Keratinocyte (primary cell): ENCODE results near the gene GSTA2. TPM values are rescaled to one million over a fixed set of nuclear protein-coding genes. Genes with fewer than 3 reads are reported as not detected.

Source experiments
- DNase-seq: peaks from one replicate; pipeline ENCODE4 v3.0.0-alpha.2; 2011; ENCODE audit warnings: low read depth, missing footprints, low spot score
- FAIRE-seq: peaks from 2 replicates; lab custom pipeline; 2011; peaks lifted over from hg19 to GRCh38; lab: Jason Lieb, UNC
- H2AFZ ChIP-seq: 2 replicates; pipeline ENCODE4 v1.6.0; 2012; ENCODE audit warnings: low read length, control low read depth, inconsistent platforms; ENCODE audit not compliant: control insufficient read depth
- H3K27ac ChIP-seq: 2 replicates; pipeline ENCODE4 v1.5.1; 2011; ENCODE audit warnings: low read length; ENCODE audit not compliant: control insufficient read depth, insufficient read depth
- H3K27me3 ChIP-seq: 3 replicates; pipeline ENCODE4 v1.6.0; 2011; ENCODE audit warnings: low read length; ENCODE audit not compliant: control insufficient read depth, insufficient read depth; ENCODE audit errors: extremely low read depth
- H3K36me3 ChIP-seq, 2 experiments: 2 replicates in 1 of 2; 3 replicates in 1 of 2; pipeline ENCODE4 v1.5.1; 2011; ENCODE audit warnings: low read length in 2 of 2, mild to moderate bottlenecking in 1 of 2; ENCODE audit not compliant: control insufficient read depth in 2 of 2, insufficient read depth in 2 of 2; ENCODE audit errors: extremely low read depth in 1 of 2
- H3K4me1 ChIP-seq: 3 replicates; pipeline ENCODE4 v1.5.1; 2011; ENCODE audit warnings: low read length; ENCODE audit not compliant: control insufficient read depth, insufficient read depth; ENCODE audit errors: extremely low read depth
- H3K4me2 ChIP-seq: 3 replicates; pipeline ENCODE4 v1.6.0; 2011; ENCODE audit warnings: low read depth, low read length; ENCODE audit not compliant: control insufficient read depth, insufficient read depth; ENCODE audit errors: extremely low read depth
- H3K4me3 ChIP-seq, 3 experiments: fragments of 200-600 bp in 1 of 3; sonication (generic) in 1 of 3; 2 replicates in 2 of 3; 3 replicates in 1 of 3; pipeline ENCODE4 v1.5.1; 2011 to 2016; ENCODE audit warnings: low read length in 3 of 3, mild to moderate bottlenecking in 3 of 3, control low read depth in 2 of 3, inconsistent platforms in 1 of 3, low read depth in 1 of 3, mixed read lengths in 1 of 3, mixed run types in 1 of 3, moderate library complexity in 1 of 3; ENCODE audit not compliant: control insufficient read depth in 2 of 3, insufficient read depth in 2 of 3; ENCODE audit errors: extremely low read depth in 1 of 3
- H3K79me2 ChIP-seq: 2 replicates; pipeline ENCODE4 v1.6.0; 2012; ENCODE audit warnings: low read length; ENCODE audit not compliant: control insufficient read depth, insufficient read depth
- H3K9ac ChIP-seq: 3 replicates; pipeline ENCODE4 v1.6.0; 2011; ENCODE audit warnings: low read length; ENCODE audit not compliant: control insufficient read depth, insufficient read depth; ENCODE audit errors: extremely low read depth
- H3K9me1 ChIP-seq: 3 replicates; pipeline ENCODE4 v1.6.0; 2011; ENCODE audit warnings: low read length; ENCODE audit not compliant: control insufficient read depth, insufficient read depth; ENCODE audit errors: extremely low read depth
- H3K9me3 ChIP-seq: 2 replicates; pipeline ENCODE4 v1.5.1; 2012; ENCODE audit warnings: low read depth, low read length; ENCODE audit not compliant: control insufficient read depth
- H4K20me1 ChIP-seq: 3 replicates; pipeline ENCODE4 v1.6.0; 2011; ENCODE audit warnings: low read length; ENCODE audit not compliant: control insufficient read depth, insufficient read depth; ENCODE audit errors: extremely low read depth
- EZH2 ChIP-seq: IDR thresholded peaks from one replicate; pipeline ENCODE4 v1.6.1; 2012; ENCODE audit warnings: inconsistent platforms, mild to moderate bottlenecking, low read length, moderate library complexity
- dilution Hi-C: fragments of 300-500 bp; cut with MboI; formaldehyde crosslinking; loops from one replicate; pipeline ENCODE4 v1.7.0; 2020; ENCODE audit warnings: low sequenced_read_pairs; ENCODE audit not compliant: extremely low pct_ligation_motif_present
- polyA plus RNA-seq, 5 experiments: library from polyadenylated mRNA; depleted of rRNA in 3 of 5; stranded (reverse) in 3 of 5; stranded (forward) in 1 of 5; unstranded in 1 of 5; fragments of >200 nt; gene quantifications; 1 replicate in 1 of 5; 2 replicates in 3 of 5; 3 replicates in 1 of 5; pipeline versions ENCODE4 v1.2.1 to v1.2.3, GENCODE V29; 2011 to 2012; ENCODE audit warnings: missing spikeins in 2 of 5, low read depth in 1 of 5, low replicate concordance in 1 of 5
- TF ChIP-seq, protein P1 (sequence below), 3 experiments: IDR thresholded peaks in 1 of 3; conservative IDR thresholded peaks in 1 of 3; optimal IDR thresholded peaks in 1 of 3; 2 replicates in 2 of 3; 3 replicates in 1 of 3; pipeline versions ENCODE3 to v1.5.1; 2011; ENCODE audit warnings: low read length in 3 of 3, mild to moderate bottlenecking in 3 of 3, moderate library complexity in 2 of 3, control low read depth in 1 of 3, inconsistent platforms in 1 of 3; ENCODE audit not compliant: insufficient read depth in 2 of 3; ENCODE audit errors: extremely low read depth in 1 of 3

GSTA2 gene
- polyA plus RNA-seq, 1 donor (not counting 4 experiments of a cell fraction or from before 2014, with no cell fraction given) = not detected

DNA sequence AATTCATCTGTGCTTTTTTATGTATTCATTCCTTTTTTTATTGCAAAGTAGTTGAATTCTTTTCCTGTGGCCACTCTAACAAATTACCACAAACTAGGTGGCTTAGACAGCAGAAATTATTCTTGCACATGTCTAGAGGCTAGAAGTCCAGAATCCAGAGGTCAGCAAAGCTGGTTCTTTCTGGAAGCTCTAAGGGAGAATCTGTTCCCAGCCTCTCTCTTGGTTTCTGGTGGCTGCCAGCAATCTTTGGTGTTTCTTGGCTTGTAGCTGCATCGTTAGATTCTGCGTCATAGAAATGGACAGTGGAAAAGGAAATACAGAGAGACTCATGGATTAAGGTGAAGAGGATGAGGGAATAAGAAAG is 39.3 kb downstream of the GSTA2 start:
- FAIRE-seq = no peak
- H4K20me1 ChIP-seq = no peaks in the 10 kb centered on the region

DNA sequence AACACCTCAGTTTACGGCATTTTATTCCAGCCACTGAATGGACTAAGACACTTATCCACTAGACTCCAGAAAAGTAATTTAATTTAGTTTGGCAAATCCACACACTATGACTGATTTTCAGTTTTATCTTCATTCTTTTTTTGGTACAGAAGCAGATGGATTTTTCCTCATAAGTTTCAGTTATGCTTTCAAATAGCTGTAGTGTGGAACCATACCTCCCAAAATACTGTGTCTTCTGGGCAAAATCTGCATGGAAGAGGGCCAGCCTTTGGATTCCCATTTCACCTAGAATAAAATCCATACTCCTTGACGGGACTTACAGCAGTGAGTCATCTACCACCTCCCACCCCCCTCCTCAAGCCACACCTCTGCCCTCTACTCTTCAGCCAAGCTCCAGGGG is 43.0 kb downstream of the GSTA2 start:
- dilution Hi-C loops = no loop called here
- Histone ChIP-seq H3K27me3 (no peaks in the 10 kb centered on the region), H4K20me1 (no peaks in the 10 kb centered on the region), H3K9me3 (no peaks in the 10 kb centered on the region), H3K27ac (no peak overlapping the region), H3K79me2 (no peaks in the 10 kb centered on the region), H3K9me1 (no peaks in the 10 kb centered on the region), H3K9ac (no peak overlapping the region), H3K36me3 (no peaks in the 10 kb centered on the region), H3K4me3 (no peak overlapping the region), H3K4me1 (peaks cover 4% of the 10 kb centered on the region), H3K4me2 (no peak overlapping the region), H2AFZ (no peak overlapping the region)
- DNase-seq (no peak), FAIRE-seq (no peak)
- no peak for TF ChIP-seq EZH2
- TF ChIP-seq, protein P1, sequence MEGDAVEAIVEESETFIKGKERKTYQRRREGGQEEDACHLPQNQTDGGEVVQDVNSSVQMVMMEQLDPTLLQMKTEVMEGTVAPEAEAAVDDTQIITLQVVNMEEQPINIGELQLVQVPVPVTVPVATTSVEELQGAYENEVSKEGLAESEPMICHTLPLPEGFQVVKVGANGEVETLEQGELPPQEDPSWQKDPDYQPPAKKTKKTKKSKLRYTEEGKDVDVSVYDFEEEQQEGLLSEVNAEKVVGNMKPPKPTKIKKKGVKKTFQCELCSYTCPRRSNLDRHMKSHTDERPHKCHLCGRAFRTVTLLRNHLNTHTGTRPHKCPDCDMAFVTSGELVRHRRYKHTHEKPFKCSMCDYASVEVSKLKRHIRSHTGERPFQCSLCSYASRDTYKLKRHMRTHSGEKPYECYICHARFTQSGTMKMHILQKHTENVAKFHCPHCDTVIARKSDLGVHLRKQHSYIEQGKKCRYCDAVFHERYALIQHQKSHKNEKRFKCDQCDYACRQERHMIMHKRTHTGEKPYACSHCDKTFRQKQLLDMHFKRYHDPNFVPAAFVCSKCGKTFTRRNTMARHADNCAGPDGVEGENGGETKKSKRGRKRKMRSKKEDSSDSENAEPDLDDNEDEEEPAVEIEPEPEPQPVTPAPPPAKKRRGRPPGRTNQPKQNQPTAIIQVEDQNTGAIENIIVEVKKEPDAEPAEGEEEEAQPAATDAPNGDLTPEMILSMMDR (optimal IDR thresholded peaks at IDR 0.05 in 1 of 3, IDR thresholded peaks at IDR 0.05 in 1 of 3, conservative IDR thresholded peaks at IDR 0.05 in 1 of 3; ENCODE audit: extremely low read depth in 1 of 3, insufficient read depth in 2 of 3, low read length in 3 of 3) = no peak

More for the DNA sequence above, 39.3 kb downstream of the GSTA2 start:
- Histone ChIP-seq H3K79me2 (no peaks in the 10 kb centered on the region), H2AFZ (no peak overlapping the region), H3K9me3 (no peaks in the 10 kb centered on the region), H3K4me3 (no peak overlapping the region), H3K4me2 (no peak overlapping the region), H3K9me1 (no peaks in the 10 kb centered on the region), H3K27ac (no peak overlapping the region), H3K4me1 (peaks cover 11% of the 10 kb centered on the region), H3K9ac (no peak overlapping the region), H3K36me3 (no peaks in the 10 kb centered on the region), H3K27me3 (no peaks in the 10 kb centered on the region)
- no peak for DNase-seq
- TF ChIP-seq, protein P1 (optimal IDR thresholded peaks at IDR 0.05 in 1 of 3, IDR thresholded peaks at IDR 0.05 in 1 of 3, conservative IDR thresholded peaks at IDR 0.05 in 1 of 3; ENCODE audit: extremely low read depth in 1 of 3, insufficient read depth in 2 of 3, low read length in 3 of 3) = no peak
- no peak for TF ChIP-seq EZH2
- dilution Hi-C loops = no loop called here
